Panc1 (cell line): ENCODE measurements around the gene MT1E. TPM values are rescaled to one million over a fixed set of nuclear protein-coding genes. Genes with fewer than 3 reads are reported as not detected.

Experiments used
- ATAC-seq: fragments of 200-7000 bp; cut with Tn5 transposase; 2 replicates; pipeline ENCODE4 v1.9.1; 2020; ENCODE audit warnings: mild to moderate bottlenecking, moderate library complexity
- BruUV-seq: library from RNA; stranded (reverse); fragments of 400-500 nt; replicated peaks from 2 replicates; lab custom pipeline; 2021; lab: Mats Ljungman, UMichigan
- CTCF ChIA-PET: fragments of 300-600 bp; sonication (Branson Sonifier 250); formaldehyde crosslinking; loops from one replicate; lab custom pipeline; 2022; ENCODE audit warnings: antibody characterized with exemption; lab: Charles Lee
- POLR2A ChIA-PET: fragments of 300-600 bp; sonication (Branson Sonifier 250); formaldehyde crosslinking; loops from one replicate; lab custom pipeline; 2022; ENCODE audit warnings: antibody characterized with exemption; lab: Charles Lee
- DNase-seq: peaks from one replicate; pipeline ENCODE4 v3.0.0-alpha.2; 2010; ENCODE audit warnings: low read depth, low spot score
- H3K27ac ChIP-seq: 2 replicates; pipeline ENCODE4 v1.5.1; 2011; ENCODE audit warnings: mild to moderate bottlenecking, low read length, inconsistent platforms
- H3K27me3 ChIP-seq: fragments of 200-500 bp; sonication (Bioruptor generic); 2 replicates; pipeline ENCODE4 v1.6.0; 2014; ENCODE audit warnings: low read length, inconsistent platforms; ENCODE audit not compliant: control insufficient read depth, insufficient read depth
- H3K36me3 ChIP-seq: fragments of 200-500 bp; sonication (Bioruptor generic); 2 replicates; pipeline ENCODE4 v1.5.1; 2014; ENCODE audit warnings: inconsistent platforms, mild to moderate bottlenecking, low read length, moderate library complexity; ENCODE audit not compliant: control insufficient read depth, insufficient read depth
- H3K4me1 ChIP-seq: 2 replicates; pipeline ENCODE4 v1.5.1; 2011; ENCODE audit warnings: inconsistent platforms, mild to moderate bottlenecking, low read length, moderate library complexity; ENCODE audit not compliant: control insufficient read depth, insufficient read depth
- H3K4me3 ChIP-seq, 2 experiments: 2 replicates each; pipeline ENCODE4 v1.5.1; 2011 to 2012; ENCODE audit warnings: low read depth in 2 of 2, low read length in 2 of 2, mild to moderate bottlenecking in 2 of 2, inconsistent platforms in 1 of 2, moderate library complexity in 1 of 2
- H3K9me3 ChIP-seq: fragments of 200-500 bp; sonication (Bioruptor generic); 2 replicates; pipeline ENCODE4 v1.5.1; 2014; ENCODE audit warnings: low read depth, mild to moderate bottlenecking, inconsistent platforms, low read length, moderate library complexity; ENCODE audit not compliant: control insufficient read depth, insufficient read depth
- CTCF ChIP-seq: fragments of 450-650 bp; IDR thresholded peaks from 2 replicates; pipeline ENCODE4 v1.5.1; 2017; ENCODE audit warnings: mild to moderate bottlenecking
- POLR2AphosphoS5 ChIP-seq: IDR thresholded peaks from 2 replicates; pipeline ENCODE4 v1.6.1; 2012; ENCODE audit warnings: mild to moderate bottlenecking, low read depth, low read length, moderate library complexity
- REST ChIP-seq, 2 experiments: IDR thresholded peaks; 2 replicates each; pipeline ENCODE4 v1.6.1; 2011 to 2012; ENCODE audit warnings: low read depth in 2 of 2, control low read depth in 1 of 2, low read length in 1 of 2, mild to moderate bottlenecking in 1 of 2, moderate library complexity in 1 of 2; ENCODE audit not compliant: insufficient read depth in 1 of 2
- SIN3A ChIP-seq: IDR thresholded peaks from 2 replicates; pipeline ENCODE4 v1.6.1; 2012; ENCODE audit warnings: low read depth, mild to moderate bottlenecking, low read length, moderate library complexity, borderline replicate concordance; ENCODE audit not compliant: insufficient read depth
- TCF7L2 ChIP-seq: IDR thresholded peaks from 2 replicates; pipeline ENCODE4 v1.6.1; 2011; ENCODE audit warnings: mild to moderate bottlenecking, low read depth, low read length, inconsistent platforms
- in situ Hi-C: cut with HindIII; loops from 2 replicates; pipeline ENCODE4 v1.10.0; 2016; ENCODE audit warnings: low sequenced_read_pairs, low pct_unique_long_range_greater_than_20kb
- intact Hi-C: fragments of 100-400 bp; cut with micrococcal nuclease; formaldehyde crosslinking; loops from one replicate; pipeline ENCODE4 v1.10.0; 2022; ENCODE audit not compliant: unreplicated experiment
- total RNA-seq: library from RNA; stranded (reverse); gene quantifications from one replicate; pipeline ENCODE4 v1.2.1, GENCODE V29; 2021; ENCODE audit not compliant: unreplicated experiment

The MT1E gene
- total RNA-seq, 1 experiment from 2014 or later = 170 TPM

GRCh38 chr16:56634715-56635440 is 9.3 kb downstream of the MT1E start:
- CTCF ChIA-PET = no interaction called here
- H3K4me3 ChIP-seq = no peak overlapping the region
- in situ Hi-C loops = no loop called here
- H3K9me3 ChIP-seq = no peaks in the 10 kb centered on the region
- peaks cover 14% of the 10 kb centered on the region; the same call in 1 of the 2 replicates for H3K4me1 ChIP-seq
- TF ChIP-seq TCF7L2 = no peak
- TF ChIP-seq CTCF = no peak
- H3K27ac ChIP-seq = no peak overlapping the region
- H3K27me3 ChIP-seq = no peaks in the 10 kb centered on the region
- DNase-seq (no peak), ATAC-seq (no peak)
- POLR2A ChIA-PET = no interaction called here
- no peaks in the 10 kb centered on the region for H3K36me3 ChIP-seq
- BruUV-seq = no TSS peak
- intact Hi-C loops = no loop called here

- H3K4me1 ChIP-seq = peaks cover 14% of the 10 kb centered on the region; the same call in 1 of the 2 replicates
- ChIA-PET CTCF (no interaction called here), POLR2A (no interaction called here)
- intact Hi-C loops (no loop called here), in situ Hi-C loops (no loop called here)
- H3K9me3 ChIP-seq = no peaks in the 10 kb centered on the region
- H3K36me3 ChIP-seq = no peaks in the 10 kb centered on the region
- no peak overlapping the region for H3K27ac ChIP-seq
- no peak for TF ChIP-seq POLR2AphosphoS5
- TF ChIP-seq REST (IDR thresholded peaks at IDR 0.05; ENCODE audit: insufficient read depth in 1 of 2, low read depth in 2 of 2, low read length in 1 of 2) = no peak
- TF ChIP-seq TCF7L2 = no peak
- TF ChIP-seq CTCF = no peak
- TF ChIP-seq SIN3A = no peak
- no TSS peak for BruUV-seq
- no peaks in the 10 kb centered on the region for H3K27me3 ChIP-seq
- ATAC-seq (no peak), DNase-seq (no peak)
- H3K4me3 ChIP-seq = no peak overlapping the region
Measured at GRCh38 chr16:56635441-56635967, 9.9 kb downstream of the MT1E start.
